ENCODE measurements around the gene HPCA. TPM values are rescaled to one million over a fixed set of nuclear protein-coding genes. Genes with fewer than 3 reads are reported as not detected.

Gene HPCA
- total and polyA plus RNA-seq, 2 of the 8 experiments (the other 6 are each of a cell fraction or from before 2014, with no cell fraction given) = 0.70 to 1.4 TPM

- H3K23me2 ChIP-seq (ENCODE audit: low read depth, low read length) = peaks cover 11% of the 10 kb centered on the region; the same call in 1 of the 2 replicates
- peaks cover 0 to 4% (median 2%) of the 10 kb centered on the region in 4 experiments; a peak in 5 of 7 replicates for H3K4me1 ChIP-seq (replicated peaks in 1 of 4; ENCODE audit: control insufficient read depth in 3 of 4, insufficient read depth in 4 of 4, low read length in 3 of 4)
- H3K4me3 ChIP-seq (ENCODE audit: extremely low read depth in 1 of 4, insufficient read depth in 2 of 4, low read depth in 3 of 4, low read length in 4 of 4) = peak overlapping the region; percentile 44 to 58 (median 54); a peak in 7 of 8 replicates
- H2BK5ac ChIP-seq (ENCODE audit: low read depth, low read length) = no peak overlapping the region
- H3K27me3 ChIP-seq (replicated peaks in 1 of 4; ENCODE audit: control insufficient read depth in 3 of 4, extremely low read depth in 1 of 4, insufficient read depth in 3 of 4, low read length in 3 of 4) = peaks cover 12 to 52% (median 49%) of the 10 kb centered on the region in 4 experiments
- H3K36me3 ChIP-seq (ENCODE audit: control insufficient read depth in 2 of 4, insufficient read depth in 4 of 4, low read length in 3 of 4) = no peaks in the 10 kb centered on the region
- H4K5ac ChIP-seq (ENCODE audit: insufficient read length, low read depth, low read length) = no peak overlapping the region
- H3K18ac ChIP-seq (ENCODE audit: extremely low read depth, low read length) = no peak overlapping the region
- H3K9me3 ChIP-seq (ENCODE audit: insufficient read depth in 2 of 2, low read depth in 1 of 2, low read length in 1 of 2) = no peaks in the 10 kb centered on the region
- H2BK12ac ChIP-seq (ENCODE audit: low read depth, low read length) = no peak overlapping the region
- H2BK120ac ChIP-seq (replicated peaks; ENCODE audit: low read depth, low read length) = no peak overlapping the region
- no peak overlapping the region for H3K23ac ChIP-seq (ENCODE audit: insufficient read length)
- FAIRE-seq (no peak), DNase-seq (ENCODE audit: low read depth in 1 of 2, low spot score in 2 of 2) (peak; percentile 21 to 61)
- no peak overlapping the region for H4K8ac ChIP-seq (ENCODE audit: extremely low read depth, insufficient read depth, low read length)
- H3K27ac ChIP-seq (ENCODE audit: low read depth, low read length) = no peak overlapping the region
- ChIA-PET CTCF (ENCODE audit: partially characterized antibody) (interaction anchor here (0.7 to 2.0 kb wide), 9 partner anchors 10 to 259 kb away, joined by 3 to 10 read pairs (median 4); no protein-coding TSS in a partner anchor), POLR2A (ENCODE audit: partially characterized antibody) (interaction anchor here (0.6 to 1.2 kb wide), 5 partner anchors 28 to 227 kb away, joined by 3 to 4 read pairs (median 3); no protein-coding TSS in a partner anchor)
- WGBS, 2 experiments (ENCODE audit: extremely low coverage in 1 of 2, insufficient coverage in 1 of 2, insufficient read length in 1 of 2, insufficient replicate concordance in 2 of 2, low coverage in 1 of 2, low lambda C conversion rate in 2 of 2, missing lambda C conversion rate in 1 of 2) = 2% methylated on average over 24 of the region's 24 CpGs; no CpG with 5 or more reads in 1 of the 2 experiments
- no peaks in the 10 kb centered on the region for H3K79me2 ChIP-seq (ENCODE audit: control insufficient read depth in 1 of 2, insufficient read depth in 2 of 2, low read length in 2 of 2)
- H3K14ac ChIP-seq (ENCODE audit: insufficient read length) = no peak overlapping the region
- no peaks in the 10 kb centered on the region for H4K20me1 ChIP-seq (replicated peaks in 1 of 2; ENCODE audit: control insufficient read depth in 1 of 2, insufficient read depth in 2 of 2, low read length in 2 of 2)
- H2AFZ ChIP-seq (ENCODE audit: low read length) = peak overlapping the region; percentile 54; the same call in 1 of the 2 replicates
- H3K9ac ChIP-seq (replicated peaks in 1 of 4; ENCODE audit: extremely low read depth in 1 of 4, low read depth in 3 of 4, low read length in 3 of 4) = no peak overlapping the region
- no peak overlapping the region for H4K91ac ChIP-seq (replicated peaks; ENCODE audit: insufficient read length, low read length)
- H2BK20ac ChIP-seq (ENCODE audit: low read length) = no peak overlapping the region
- H3K4me2 ChIP-seq (ENCODE audit: insufficient read depth in 1 of 2, low read depth in 2 of 2, low read length in 2 of 2) = peak overlapping the region; percentile 81 to 92
- no peaks in the 10 kb centered on the region for H3K79me1 ChIP-seq (ENCODE audit: low read depth, low read length)
- no peak overlapping the region for H2AK5ac ChIP-seq (ENCODE audit: low read depth, low read length)
- no peak overlapping the region for H3K56ac ChIP-seq (replicated peaks; ENCODE audit: insufficient read length, low read depth, low read length)
- no peak overlapping the region for H3K4ac ChIP-seq (replicated peaks; ENCODE audit: insufficient read length, low read depth, low read length)
- no peak overlapping the region for H2BK15ac ChIP-seq (ENCODE audit: low read length)
- TF ChIP-seq TCF12 (IDR thresholded peaks at IDR 0.05; ENCODE audit: low read depth, low read length) (0 out of 2 replicates have a peak, but pooled peaks have one; percentile 2), TEAD4 (IDR thresholded peaks at IDR 0.05; ENCODE audit: low read depth, low read length) (peak; percentile 54; the same call in 1 of the 2 replicates), YY1 (IDR thresholded peaks at IDR 0.05; ENCODE audit: low read depth, low read length) (0 out of 2 replicates have a peak, but pooled peaks have one; percentile 20), SUZ12 (IDR thresholded peaks at IDR 0.05; ENCODE audit: low read length) (peak; percentile 35; the same call in 1 of the 2 replicates), KDM4A (IDR thresholded peaks at IDR 0.05; ENCODE audit: low read depth, low read length, severe bottlenecking) (peak; percentile 64), CTBP2 (IDR thresholded peaks at IDR 0.05; ENCODE audit: borderline replicate concordance, insufficient read depth, insufficient read length, low read length) (peak; percentile 32), EZH2 (IDR thresholded peaks at IDR 0.05; ENCODE audit: low read depth, low read length, severe bottlenecking) (peak; percentile 47), ASH2L (IDR thresholded peaks at IDR 0.05; ENCODE audit: low read length) (peak; percentile 15)
- TF ChIP-seq, protein P1, sequence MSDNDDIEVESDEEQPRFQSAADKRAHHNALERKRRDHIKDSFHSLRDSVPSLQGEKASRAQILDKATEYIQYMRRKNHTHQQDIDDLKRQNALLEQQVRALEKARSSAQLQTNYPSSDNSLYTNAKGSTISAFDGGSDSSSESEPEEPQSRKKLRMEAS (IDR thresholded peaks at IDR 0.05) = no peak
- TF ChIP-seq, protein P2, sequence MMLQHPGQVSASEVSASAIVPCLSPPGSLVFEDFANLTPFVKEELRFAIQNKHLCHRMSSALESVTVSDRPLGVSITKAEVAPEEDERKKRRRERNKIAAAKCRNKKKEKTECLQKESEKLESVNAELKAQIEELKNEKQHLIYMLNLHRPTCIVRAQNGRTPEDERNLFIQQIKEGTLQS (IDR thresholded peaks at IDR 0.05; ENCODE audit: insufficient read depth, low read depth, low read length) = no peak
Measured at GRCh38 chr1:32925403-32926162, 39.3 kb downstream of the HPCA start.
